K562 (cell line): ENCODE results near the gene TMEM151A. TPM values are rescaled to one million over a fixed set of nuclear protein-coding genes. Genes with fewer than 3 reads are reported as not detected.
"Not testable (repeated sequence)": the region's sequence is repeated elsewhere in the genome, so short reads cannot be mapped to it uniquely, and the experiment has no call there.

ENCODE experiments used
- ATAC-seq: fragments of 200-7000 bp; cut with Tn5 transposase; 3 replicates; pipeline ENCODE4 v1.9.1; 2020; ENCODE audit warnings: moderate library complexity
- BruUV-seq: library from RNA; stranded (reverse); fragments of 400-500 nt; replicated peaks from 2 replicates; lab custom pipeline; 2021; lab: Mats Ljungman, UMichigan
- CTCF ChIA-PET: fragments of 300-600 bp; formaldehyde crosslinking; extraction: SDS; loops from one replicate; lab custom pipeline; 2021; ENCODE audit warnings: low intra/inter-chr PET ratio; lab: Yijun Ruan, JAX
- POLR2A ChIA-PET: fragments of 300-600, 350-650 bp; sonication (Branson Sonifier 250); formaldehyde crosslinking; extraction: SDS; loops from one replicate; lab custom pipeline; 2021; ENCODE audit warnings: antibody characterized with exemption, inconsistent platforms; lab: Yijun Ruan, JAX
- DNase-seq, 4 experiments: peaks; one replicate each; pipeline versions ENCODE4 v3.0.0 to v3.0.0-alpha.2; 2011 to 2018; ENCODE audit warnings: low spot score in 3 of 4, mixed read lengths in 3 of 4; ENCODE audit errors: extremely low read depth in 1 of 4
- FAIRE-seq: peaks from 2 replicates; lab custom pipeline; 2011; peaks lifted over from hg19 to GRCh38; lab: Jason Lieb, UNC
- H2AFZ ChIP-seq: 2 replicates; pipeline ENCODE4 v1.6.0; 2011; ENCODE audit warnings: low read depth, low read length, control low read depth, inconsistent platforms
- H3K27ac ChIP-seq: fragments of 200-600 bp; 3 replicates; pipeline ENCODE4 v1.8.0; 2011; ENCODE audit warnings: low read depth, mild to moderate bottlenecking, control low read depth, inconsistent platforms, low read length, moderate library complexity, mixed read lengths; ENCODE audit errors: extremely low read depth
- H3K27me3 ChIP-seq, 2 experiments: fragments of 300-600 bp in 1 of 2; 2 replicates in 1 of 2; 3 replicates in 1 of 2; pipeline versions ENCODE4 v1.6.0 to v1.8.0; 2011; ENCODE audit warnings: inconsistent platforms in 2 of 2, low read length in 2 of 2, mild to moderate bottlenecking in 1 of 2, mixed read lengths in 1 of 2, moderate library complexity in 1 of 2; ENCODE audit not compliant: control insufficient read depth in 2 of 2, insufficient read depth in 2 of 2
- H3K36me3 ChIP-seq: fragments of 300-600 bp; 3 replicates; pipeline ENCODE4 v1.8.0; 2011; ENCODE audit warnings: mild to moderate bottlenecking, low read length, inconsistent platforms; ENCODE audit not compliant: control insufficient read depth, insufficient read depth
- H3K4me1 ChIP-seq, 2 experiments: fragments of 200-600 bp in 1 of 2; replicated peaks in 1 of 2; 2 replicates in 1 of 2; 3 replicates in 1 of 2; pipeline versions ENCODE4 v1.5.1 to v1.8.0; 2011; ENCODE audit warnings: inconsistent platforms in 2 of 2, low read length in 2 of 2, mild to moderate bottlenecking in 1 of 2, mixed read lengths in 1 of 2, moderate library complexity in 1 of 2; ENCODE audit not compliant: control insufficient read depth in 2 of 2, insufficient read depth in 2 of 2
- H3K4me2 ChIP-seq: 2 replicates; pipeline ENCODE4 v1.6.1; 2011; ENCODE audit warnings: low read length, control low read depth, inconsistent platforms, mixed read lengths; ENCODE audit not compliant: insufficient read depth
- H3K4me3 ChIP-seq: fragments of 200-600 bp; sonication (generic), shearing (Covaris generic); 2 replicates; pipeline ENCODE4 v1.5.1; 2016; ENCODE audit warnings: control low read depth, inconsistent platforms
- H3K79me2 ChIP-seq: fragments of 200-600 bp; 3 replicates; pipeline ENCODE4 v1.8.0; 2011; ENCODE audit warnings: low read length, inconsistent platforms; ENCODE audit not compliant: control insufficient read depth, insufficient read depth
- H3K9ac ChIP-seq, 2 experiments: 2 replicates each; pipeline versions ENCODE4 v1.6.0 to v1.6.1; 2011; ENCODE audit warnings: low read depth in 2 of 2, low read length in 2 of 2, control low read depth in 1 of 2, inconsistent platforms in 1 of 2, mild to moderate bottlenecking in 1 of 2, mixed read lengths in 1 of 2; ENCODE audit not compliant: insufficient read depth in 1 of 2
- H3K9me1 ChIP-seq: one replicate; pipeline ENCODE4 v1.6.0; 2011; ENCODE audit warnings: inconsistent platforms, mild to moderate bottlenecking, low read length, moderate library complexity; ENCODE audit not compliant: control insufficient read depth, insufficient read depth
- H3K9me3 ChIP-seq: replicated peaks from 2 replicates; pipeline ENCODE4 v1.5.1; 2011; ENCODE audit warnings: low read depth, low read length, inconsistent platforms; ENCODE audit not compliant: control insufficient read depth, insufficient read depth
- H4K20me1 ChIP-seq: replicated peaks from 2 replicates; pipeline ENCODE4 v1.6.1; 2011; ENCODE audit warnings: low read length, inconsistent platforms, mixed read lengths; ENCODE audit not compliant: control insufficient read depth, insufficient read depth
- WGBS: fragments of 100-300 bp; shearing (Covaris generic); methylation state at CpG from one replicate; pipeline ENCODE4 v1.1.6; 2016; ENCODE audit warnings: low coverage, mixed read lengths; ENCODE audit not compliant: insufficient coverage; ENCODE audit errors: missing lambda C conversion rate; 5-methylcytosine and 5-hydroxymethylcytosine counted together
- in situ Hi-C: fragments of 300-500 bp; cut with MboI; formaldehyde crosslinking; loops from 4 replicates; pipeline ENCODE4 v1.15.0; 2018; ENCODE audit warnings: inconsistent platforms, mixed read lengths
- intact Hi-C: fragments of 100-400 bp; cut with micrococcal nuclease; formaldehyde crosslinking; loops from 2 replicates; pipeline ENCODE4 v1.14.2; 2022
- polyA plus RNA-seq, 8 experiments: library from polyadenylated mRNA; depleted of rRNA in 4 of 8; stranded (reverse) in 5 of 8; unstranded in 3 of 8; fragments of >200 nt; fragmentation: Nextera tagmentation in 2 of 8; fragmentation: Illumina TruSeq in 1 of 8; extraction: Ambion mirVana in 2 of 8; extraction: Trizol in 1 of 8; gene quantifications; 2 replicates each; pipeline versions ENCODE4 v1.2.1 to v1.2.3, GENCODE V29; 2011 to 2014; ENCODE audit warnings: inconsistent platforms in 1 of 8, missing spikeins in 1 of 8
- total RNA-seq, 7 experiments: library from RNA; depleted of rRNA in 6 of 7; stranded (reverse); fragments of >200 nt in 6 of 7; fragmentation: Illumina TruSeq in 2 of 7; extraction: Trizol in 2 of 7; gene quantifications; 2 replicates each; pipeline versions ENCODE4 v1.2.1 to v1.2.3, GENCODE V29; 2011 to 2021; ENCODE audit warnings: low replicate concordance in 1 of 7
- TF ChIP-seq, protein P1 (sequence below), 2 experiments: fragments of 450-650 bp; IDR thresholded peaks; 2 replicates each; pipeline ENCODE4 v1.6.1; 2018; ENCODE audit warnings: mild to moderate bottlenecking in 2 of 2, low read depth in 1 of 2; ENCODE audit not compliant: partially characterized antibody in 2 of 2

TMEM151A gene
- total and polyA plus RNA-seq, 9 of the 15 experiments (the other 6 are each of a cell fraction or from before 2014, with no cell fraction given) = not detected

DNA sequence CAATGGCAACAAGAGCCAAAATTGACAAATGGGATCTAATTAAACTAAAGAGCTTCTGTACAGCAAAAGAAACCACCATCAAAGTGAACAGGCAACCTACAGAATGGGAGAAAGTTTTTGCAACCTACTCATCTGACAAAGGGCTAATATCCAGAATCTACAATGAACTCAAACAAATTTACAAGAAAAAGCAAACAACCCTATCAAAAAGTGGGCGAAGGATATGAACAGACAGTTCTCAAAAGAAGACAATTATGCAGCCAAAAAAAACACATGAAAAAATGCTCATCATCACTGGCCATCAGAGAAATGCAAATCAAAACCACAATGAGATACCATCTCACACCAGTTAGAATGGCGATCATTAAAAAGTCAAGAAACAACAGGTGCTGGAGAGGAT is 28.6 kb downstream of the TMEM151A start:
- H3K36me3 ChIP-seq, intact Hi-C loops, H2AFZ ChIP-seq, H3K4me2 ChIP-seq, H3K27me3 ChIP-seq, H3K4me3 ChIP-seq, in situ Hi-C loops, CTCF ChIA-PET, FAIRE-seq, POLR2A ChIA-PET, DNase-seq, H4K20me1 ChIP-seq, H3K9me3 ChIP-seq, ATAC-seq, BruUV-seq, H3K79me2 ChIP-seq, H3K9me1 ChIP-seq, H3K27ac ChIP-seq, H3K9ac ChIP-seq: not testable (repeated sequence)
- peaks cover 0 to 48% of the 10 kb centered on the region in 2 experiments; a peak in 2 of 5 replicates for H3K4me1 ChIP-seq
- TF ChIP-seq, protein P1, sequence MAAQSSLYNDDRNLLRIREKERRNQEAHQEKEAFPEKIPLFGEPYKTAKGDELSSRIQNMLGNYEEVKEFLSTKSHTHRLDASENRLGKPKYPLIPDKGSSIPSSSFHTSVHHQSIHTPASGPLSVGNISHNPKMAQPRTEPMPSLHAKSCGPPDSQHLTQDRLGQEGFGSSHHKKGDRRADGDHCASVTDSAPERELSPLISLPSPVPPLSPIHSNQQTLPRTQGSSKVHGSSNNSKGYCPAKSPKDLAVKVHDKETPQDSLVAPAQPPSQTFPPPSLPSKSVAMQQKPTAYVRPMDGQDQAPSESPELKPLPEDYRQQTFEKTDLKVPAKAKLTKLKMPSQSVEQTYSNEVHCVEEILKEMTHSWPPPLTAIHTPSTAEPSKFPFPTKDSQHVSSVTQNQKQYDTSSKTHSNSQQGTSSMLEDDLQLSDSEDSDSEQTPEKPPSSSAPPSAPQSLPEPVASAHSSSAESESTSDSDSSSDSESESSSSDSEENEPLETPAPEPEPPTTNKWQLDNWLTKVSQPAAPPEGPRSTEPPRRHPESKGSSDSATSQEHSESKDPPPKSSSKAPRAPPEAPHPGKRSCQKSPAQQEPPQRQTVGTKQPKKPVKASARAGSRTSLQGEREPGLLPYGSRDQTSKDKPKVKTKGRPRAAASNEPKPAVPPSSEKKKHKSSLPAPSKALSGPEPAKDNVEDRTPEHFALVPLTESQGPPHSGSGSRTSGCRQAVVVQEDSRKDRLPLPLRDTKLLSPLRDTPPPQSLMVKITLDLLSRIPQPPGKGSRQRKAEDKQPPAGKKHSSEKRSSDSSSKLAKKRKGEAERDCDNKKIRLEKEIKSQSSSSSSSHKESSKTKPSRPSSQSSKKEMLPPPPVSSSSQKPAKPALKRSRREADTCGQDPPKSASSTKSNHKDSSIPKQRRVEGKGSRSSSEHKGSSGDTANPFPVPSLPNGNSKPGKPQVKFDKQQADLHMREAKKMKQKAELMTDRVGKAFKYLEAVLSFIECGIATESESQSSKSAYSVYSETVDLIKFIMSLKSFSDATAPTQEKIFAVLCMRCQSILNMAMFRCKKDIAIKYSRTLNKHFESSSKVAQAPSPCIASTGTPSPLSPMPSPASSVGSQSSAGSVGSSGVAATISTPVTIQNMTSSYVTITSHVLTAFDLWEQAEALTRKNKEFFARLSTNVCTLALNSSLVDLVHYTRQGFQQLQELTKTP (IDR thresholded peaks at IDR 0.05; ENCODE audit: low read depth in 1 of 2, partially characterized antibody in 2 of 2) = peak in 1 of 2 experiments; percentile 93
- WGBS = 27% methylated on average over 1 of the region's 2 CpGs
